Lower leg skin (tissue), 3 donors: ENCODE measurements around the gene CLIP4.

Source experiments
- CTCF ChIP-seq, 3 donors: fragments of 450-650 bp; IDR thresholded peaks; one replicate each; pipeline ENCODE4 v1.5.1; 2016; ENCODE audit warnings: antibody characterized with exemption in 3 of 3, mild to moderate bottlenecking in 3 of 3, moderate library complexity in 2 of 3
- POLR2A ChIP-seq, 2 donors: fragments of 450-650 bp; IDR thresholded peaks; one replicate each; pipeline ENCODE4 v1.6.1; 2016 to 2017; ENCODE audit warnings: antibody characterized with exemption in 2 of 2, mild to moderate bottlenecking in 1 of 2, moderate library complexity in 1 of 2

GRCh38 chr2:29110916-29111535 is 4.2 kb upstream of the CLIP4 start:
- no peak for TF ChIP-seq CTCF (IDR thresholded peaks at IDR 0.05)
- TF ChIP-seq POLR2A (IDR thresholded peaks at IDR 0.05) = no peak
